ENCODE data around the gene PRH2.

The PRH2 gene

DNA sequence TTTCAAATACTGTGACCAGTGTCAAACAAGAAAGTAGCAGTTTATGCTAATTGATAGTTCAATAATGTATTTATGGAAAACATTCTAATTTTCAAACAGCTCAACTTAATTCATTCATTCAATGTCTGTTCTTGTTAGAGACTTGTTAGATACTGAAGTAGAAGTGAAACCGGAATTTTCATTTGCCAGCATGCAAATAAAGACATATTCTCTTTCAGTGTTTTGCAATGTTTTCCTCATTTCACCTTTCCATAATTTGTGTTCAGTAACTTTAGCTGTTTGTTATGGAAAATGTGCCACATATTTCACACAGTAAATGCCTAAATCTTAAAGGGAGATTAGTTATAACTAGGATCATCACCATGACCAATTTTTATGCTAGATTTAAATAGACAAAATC lies 36.4 kb downstream of the PRH2 start:
- no peak overlapping the region for H3K18ac ChIP-seq (ENCODE audit: low read length)
- no peak overlapping the region for H3K9ac ChIP-seq (ENCODE audit: low read length)
- H3K27ac ChIP-seq (ENCODE audit: low read depth, low read length), result no peak overlapping the region
- H2BK5ac ChIP-seq (ENCODE audit: low read length), result no peak overlapping the region
- no peak for DNase-seq
- no peak overlapping the region for H4K8ac ChIP-seq (ENCODE audit: low read depth, low read length)
- no peaks in the 10 kb centered on the region for H3K79me2 ChIP-seq (ENCODE audit: control insufficient read depth, insufficient read depth, low read length)
- no peaks in the 10 kb centered on the region for H3K4me1 ChIP-seq (ENCODE audit: control insufficient read depth, low read depth, low read length)
- H3K36me3 ChIP-seq (ENCODE audit: control insufficient read depth, insufficient read depth, low read length), result no peaks in the 10 kb centered on the region
- no peak overlapping the region for H3K23ac ChIP-seq (ENCODE audit: low read length)
- H2BK120ac ChIP-seq (ENCODE audit: low read depth, low read length), result no peak overlapping the region
- H3K4ac ChIP-seq (ENCODE audit: low read depth, low read length), result no peak overlapping the region
- H3K4me2 ChIP-seq (ENCODE audit: low read length), result no peak overlapping the region
- no peaks in the 10 kb centered on the region for H3K79me1 ChIP-seq (ENCODE audit: low read length)
- H3K4me3 ChIP-seq (ENCODE audit: low read length), result no peak overlapping the region
- H2BK15ac ChIP-seq (replicated peaks; ENCODE audit: low read depth), result no peak overlapping the region
- H3K27me3 ChIP-seq (ENCODE audit: insufficient read depth, low read length, poor library complexity), result no peaks in the 10 kb centered on the region
- no peak overlapping the region for H4K5ac ChIP-seq (ENCODE audit: low read length)
- no peak overlapping the region for H2AK5ac ChIP-seq (ENCODE audit: low read length)
- no peak overlapping the region for H3K56ac ChIP-seq (ENCODE audit: low read length)
- no CpG with 5 or more reads among the region's 1 CpG for WGBS (ENCODE audit: extremely low coverage, insufficient coverage, low lambda C conversion rate)

DNA sequence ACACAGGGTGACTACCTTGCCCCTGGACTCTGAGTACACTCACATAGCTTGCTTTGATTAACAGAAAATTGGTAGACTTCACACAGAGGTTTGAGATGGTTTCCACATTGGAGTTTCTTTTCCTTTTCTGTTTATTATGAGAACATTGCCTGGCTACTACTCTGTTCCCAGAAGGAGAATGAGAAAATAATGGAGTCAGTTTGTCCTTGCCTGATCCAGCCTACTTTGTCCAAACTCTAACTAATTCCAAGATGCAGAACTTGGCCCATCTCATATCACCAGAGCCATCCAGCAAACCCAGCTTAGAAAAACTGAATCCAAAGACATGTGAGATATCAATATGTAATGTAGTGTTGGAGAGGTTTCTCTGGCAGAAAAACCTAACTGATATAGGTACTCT lies 37.3 kb downstream of the PRH2 start:
- no peaks in the 10 kb centered on the region for H3K4me1 ChIP-seq (ENCODE audit: control insufficient read depth, low read depth, low read length)
- DNase-seq, result no peak
- H3K36me3 ChIP-seq (ENCODE audit: control insufficient read depth, insufficient read depth, low read length), result no peaks in the 10 kb centered on the region
- H2BK120ac ChIP-seq (ENCODE audit: low read depth, low read length), result no peak overlapping the region
- H2BK5ac ChIP-seq (ENCODE audit: low read length), result no peak overlapping the region
- no peak overlapping the region for H3K9ac ChIP-seq (ENCODE audit: low read length)
- H2AK5ac ChIP-seq (ENCODE audit: low read length), result no peak overlapping the region
- no peak overlapping the region for H2BK15ac ChIP-seq (replicated peaks; ENCODE audit: low read depth)
- no peak overlapping the region for H3K27ac ChIP-seq (ENCODE audit: low read depth, low read length)
- H3K4me3 ChIP-seq (ENCODE audit: low read length), result no peak overlapping the region
- no peak overlapping the region for H3K4ac ChIP-seq (ENCODE audit: low read depth, low read length)
- no peak overlapping the region for H3K4me2 ChIP-seq (ENCODE audit: low read length)
- H3K27me3 ChIP-seq (ENCODE audit: insufficient read depth, low read length, poor library complexity), result no peaks in the 10 kb centered on the region
- H3K18ac ChIP-seq (ENCODE audit: low read length), result no peak overlapping the region
- H4K8ac ChIP-seq (ENCODE audit: low read depth, low read length), result no peak overlapping the region
- H3K23ac ChIP-seq (ENCODE audit: low read length), result no peak overlapping the region
- H3K79me2 ChIP-seq (ENCODE audit: control insufficient read depth, insufficient read depth, low read length), result no peaks in the 10 kb centered on the region
- no peaks in the 10 kb centered on the region for H3K79me1 ChIP-seq (ENCODE audit: low read length)
- H4K5ac ChIP-seq (ENCODE audit: low read length), result no peak overlapping the region
- no peak overlapping the region for H3K56ac ChIP-seq (ENCODE audit: low read length)

DNA sequence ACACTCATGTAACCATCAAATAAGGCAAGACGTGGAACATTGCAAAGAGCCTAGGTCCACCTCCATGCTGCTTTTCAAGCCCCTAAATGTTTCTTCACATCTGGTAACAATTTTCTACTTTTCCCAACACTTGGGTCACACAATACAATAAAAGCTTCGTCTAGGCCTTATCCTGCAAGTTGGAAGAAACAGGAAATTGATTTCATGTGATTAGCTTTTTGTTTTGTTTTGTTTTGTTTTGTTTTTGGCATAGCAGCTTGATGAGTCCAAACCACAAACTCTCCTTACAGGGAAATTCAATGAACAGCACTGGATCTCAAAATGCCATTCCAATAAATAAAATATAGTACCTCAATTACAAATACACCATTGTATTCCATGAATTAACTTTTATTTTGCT lies 38.4 kb downstream of the PRH2 start:
- Histone ChIP-seq H2BK15ac (replicated peaks; ENCODE audit: low read depth) (no peak overlapping the region), H3K4me1 (ENCODE audit: control insufficient read depth, low read depth, low read length) (no peaks in the 10 kb centered on the region), H3K56ac (ENCODE audit: low read length) (no peak overlapping the region), H3K27ac (ENCODE audit: low read depth, low read length) (no peak overlapping the region), H2BK120ac (ENCODE audit: low read depth, low read length) (no peak overlapping the region), H4K5ac (ENCODE audit: low read length) (no peak overlapping the region), H4K8ac (ENCODE audit: low read depth, low read length) (no peak overlapping the region), H3K27me3 (ENCODE audit: insufficient read depth, low read length, poor library complexity) (no peaks in the 10 kb centered on the region), H3K4me2 (ENCODE audit: low read length) (no peak overlapping the region), H2BK5ac (ENCODE audit: low read length) (no peak overlapping the region), H2AK5ac (ENCODE audit: low read length) (no peak overlapping the region), H3K79me1 (ENCODE audit: low read length) (no peaks in the 10 kb centered on the region), H3K36me3 (ENCODE audit: control insufficient read depth, insufficient read depth, low read length) (no peaks in the 10 kb centered on the region), H3K9ac (ENCODE audit: low read length) (no peak overlapping the region), H3K4me3 (ENCODE audit: low read length) (no peak overlapping the region), H3K4ac (ENCODE audit: low read depth, low read length) (no peak overlapping the region), H3K79me2 (ENCODE audit: control insufficient read depth, insufficient read depth, low read length) (no peaks in the 10 kb centered on the region), H3K23ac (ENCODE audit: low read length) (no peak overlapping the region), H3K18ac (ENCODE audit: low read length) (no peak overlapping the region)
- no peak for DNase-seq
- no CpG with 5 or more reads among the region's 2 CpGs for WGBS (ENCODE audit: extremely low coverage, insufficient coverage, low lambda C conversion rate)

DNA sequence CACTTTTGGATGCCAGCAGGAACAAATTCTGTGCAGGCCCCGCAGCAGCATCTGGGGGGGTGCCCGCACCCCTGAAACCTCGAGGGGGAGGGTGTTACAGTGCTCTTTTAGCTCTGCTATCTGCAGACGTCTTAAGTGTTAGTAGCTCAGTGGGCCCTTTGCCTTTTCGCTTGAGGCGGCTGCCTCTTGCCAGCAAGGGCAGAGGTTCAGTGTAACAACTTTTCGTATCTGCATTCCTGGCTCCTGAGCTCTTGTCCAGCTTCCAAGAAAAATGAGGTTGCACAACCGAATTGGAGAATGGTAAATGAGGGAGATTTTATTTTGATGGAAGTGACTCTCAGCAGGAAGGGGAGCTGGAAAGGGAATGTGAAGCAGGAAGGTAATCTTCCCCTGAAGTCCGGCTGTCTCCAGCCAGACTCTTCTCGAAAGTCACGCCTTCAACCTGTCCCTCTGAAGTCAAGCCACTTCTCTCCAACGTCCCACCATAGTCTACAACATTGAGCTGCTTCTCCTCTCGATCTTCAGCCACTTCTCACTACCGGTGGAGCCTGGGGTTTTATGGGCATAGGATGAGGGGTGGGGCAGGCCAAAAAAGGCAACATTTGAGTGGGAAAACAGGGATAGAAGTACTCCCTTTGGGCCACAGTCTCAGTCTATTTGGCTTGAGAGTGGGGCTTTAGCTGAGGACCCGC lies 39.9 kb downstream of the PRH2 start:
- Histone ChIP-seq H3K4me3 (ENCODE audit: low read length) (no peak overlapping the region), H3K4ac (ENCODE audit: low read depth, low read length) (no peak overlapping the region)

DNA sequence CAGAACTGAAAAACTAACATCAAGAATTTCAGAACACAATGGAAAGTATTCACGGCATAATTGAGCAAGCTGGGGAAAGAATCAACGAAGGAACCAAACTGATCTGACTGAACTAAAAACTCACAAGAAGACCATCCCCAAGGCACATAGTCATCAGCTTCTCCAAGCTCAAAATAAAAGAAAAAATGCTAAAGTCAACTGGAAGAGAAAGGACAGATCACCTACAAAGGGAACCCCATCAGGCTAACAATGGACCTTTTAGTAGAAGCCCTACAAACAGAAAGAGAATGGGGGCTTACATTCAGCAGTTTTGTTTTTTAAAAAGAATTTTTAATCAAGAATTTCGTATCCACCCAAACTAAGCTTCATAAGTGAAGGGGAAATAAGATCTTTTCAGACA lies 45.9 kb downstream of the PRH2 start:
- Histone ChIP-seq H2BK15ac (replicated peaks; ENCODE audit: low read depth) (no peak overlapping the region), H3K4me1 (ENCODE audit: control insufficient read depth, low read depth, low read length) (no peaks in the 10 kb centered on the region)
- no peak for DNase-seq

More for the DNA sequence above, 39.9 kb downstream of the PRH2 start:
- Histone ChIP-seq H2BK5ac (ENCODE audit: low read length) (no peak overlapping the region), H3K18ac (ENCODE audit: low read length) (no peak overlapping the region), H3K4me2 (ENCODE audit: low read length) (no peak overlapping the region), H3K4me1 (ENCODE audit: control insufficient read depth, low read depth, low read length) (no peaks in the 10 kb centered on the region), H3K23ac (ENCODE audit: low read length) (no peak overlapping the region), H3K79me1 (ENCODE audit: low read length) (no peaks in the 10 kb centered on the region), H3K79me2 (ENCODE audit: control insufficient read depth, insufficient read depth, low read length) (no peaks in the 10 kb centered on the region), H3K27ac (ENCODE audit: low read depth, low read length) (no peak overlapping the region), H3K9ac (ENCODE audit: low read length) (no peak overlapping the region), H3K27me3 (ENCODE audit: insufficient read depth, low read length, poor library complexity) (no peaks in the 10 kb centered on the region), H2BK120ac (ENCODE audit: low read depth, low read length) (no peak overlapping the region), H4K8ac (ENCODE audit: low read depth, low read length) (no peak overlapping the region), H2BK15ac (replicated peaks; ENCODE audit: low read depth) (no peak overlapping the region), H2AK5ac (ENCODE audit: low read length) (no peak overlapping the region), H3K36me3 (ENCODE audit: control insufficient read depth, insufficient read depth, low read length) (no peaks in the 10 kb centered on the region), H3K56ac (ENCODE audit: low read length) (no peak overlapping the region), H4K5ac (ENCODE audit: low read length) (no peak overlapping the region)
- DNase-seq, result no peak
- WGBS (ENCODE audit: extremely low coverage, insufficient coverage, low lambda C conversion rate), result no CpG with 5 or more reads among the region's 15 CpGs

DNA sequence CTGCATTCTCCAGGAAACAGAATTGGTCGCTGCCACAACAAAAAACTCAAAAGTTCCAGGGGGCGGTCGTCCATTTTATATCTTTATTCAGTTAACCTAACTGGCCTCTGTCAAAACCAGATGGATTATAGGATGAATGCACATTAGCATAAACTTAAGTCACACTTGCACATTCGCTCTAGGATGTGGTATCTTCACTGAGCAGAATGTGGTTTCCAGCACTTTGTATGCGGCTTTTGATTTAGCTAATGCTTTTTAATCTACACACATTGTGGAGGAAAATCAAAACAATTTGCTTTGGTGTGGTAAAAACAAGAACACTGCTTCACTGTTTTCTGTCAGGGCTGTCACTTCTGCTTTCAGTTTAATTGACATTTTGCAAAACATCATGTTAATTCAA lies 53.2 kb downstream of the PRH2 start:
- H3K23ac ChIP-seq (ENCODE audit: low read length), result no peak overlapping the region
- no CpG with 5 or more reads among the region's 5 CpGs for WGBS (ENCODE audit: extremely low coverage, insufficient coverage, low lambda C conversion rate)
- H4K8ac ChIP-seq (ENCODE audit: low read depth, low read length), result no peak overlapping the region
- H3K79me2 ChIP-seq (ENCODE audit: control insufficient read depth, insufficient read depth, low read length), result no peaks in the 10 kb centered on the region
- H2BK5ac ChIP-seq (ENCODE audit: low read length), result no peak overlapping the region
- H3K56ac ChIP-seq (ENCODE audit: low read length), result no peak overlapping the region
- H3K79me1 ChIP-seq (ENCODE audit: low read length), result no peaks in the 10 kb centered on the region
- H3K4ac ChIP-seq (ENCODE audit: low read depth, low read length), result no peak overlapping the region
- H3K4me3 ChIP-seq (ENCODE audit: low read length), result no peak overlapping the region
- no peak overlapping the region for H4K5ac ChIP-seq (ENCODE audit: low read length)
- H3K9ac ChIP-seq (ENCODE audit: low read length), result no peak overlapping the region
- H3K27me3 ChIP-seq (ENCODE audit: insufficient read depth, low read length, poor library complexity), result no peaks in the 10 kb centered on the region
- H3K36me3 ChIP-seq (ENCODE audit: control insufficient read depth, insufficient read depth, low read length), result no peaks in the 10 kb centered on the region
- H2BK15ac ChIP-seq (replicated peaks; ENCODE audit: low read depth), result no peak overlapping the region
- H3K18ac ChIP-seq (ENCODE audit: low read length), result no peak overlapping the region
- H3K27ac ChIP-seq (ENCODE audit: low read depth, low read length), result no peak overlapping the region
- H2BK120ac ChIP-seq (ENCODE audit: low read depth, low read length), result no peak overlapping the region
- H3K4me2 ChIP-seq (ENCODE audit: low read length), result no peak overlapping the region
- no peaks in the 10 kb centered on the region for H3K4me1 ChIP-seq (ENCODE audit: control insufficient read depth, low read depth, low read length)
- no peak for DNase-seq
- no peak overlapping the region for H2AK5ac ChIP-seq (ENCODE audit: low read length)

More for the DNA sequence above, 45.9 kb downstream of the PRH2 start:
- Histone ChIP-seq H3K23ac (ENCODE audit: low read length) (no peak overlapping the region), H3K4me3 (ENCODE audit: low read length) (no peak overlapping the region), H3K27me3 (ENCODE audit: insufficient read depth, low read length, poor library complexity) (no peaks in the 10 kb centered on the region), H4K8ac (ENCODE audit: low read depth, low read length) (no peak overlapping the region), H2BK120ac (ENCODE audit: low read depth, low read length) (no peak overlapping the region), H3K79me2 (ENCODE audit: control insufficient read depth, insufficient read depth, low read length) (no peaks in the 10 kb centered on the region), H2AK5ac (ENCODE audit: low read length) (no peak overlapping the region), H3K36me3 (ENCODE audit: control insufficient read depth, insufficient read depth, low read length) (no peaks in the 10 kb centered on the region), H4K5ac (ENCODE audit: low read length) (no peak overlapping the region), H3K18ac (ENCODE audit: low read length) (no peak overlapping the region), H3K56ac (ENCODE audit: low read length) (no peak overlapping the region), H3K9ac (ENCODE audit: low read length) (no peak overlapping the region), H2BK5ac (ENCODE audit: low read length) (no peak overlapping the region), H3K79me1 (ENCODE audit: low read length) (no peaks in the 10 kb centered on the region), H3K4ac (ENCODE audit: low read depth, low read length) (no peak overlapping the region), H3K4me2 (ENCODE audit: low read length) (no peak overlapping the region), H3K27ac (ENCODE audit: low read depth, low read length) (no peak overlapping the region)
- WGBS (ENCODE audit: extremely low coverage, insufficient coverage, low lambda C conversion rate), result no CpG with 5 or more reads among the region's 3 CpGs

All from mesendoderm (in vitro differentiated cells).